Nucleus accumbens (tissue), 56 donors: Measurements from ENCODE around the gene APP.

Experiments used
- DNase-seq, 56 donors: peaks; one replicate each; lab custom pipeline; 2025; lab: John Stamatoyannopoulos, UW

Gene APP

GRCh38 chr21:26170471-26171257, at the start of gene APP:
APP (minus strand) TSS chr21:26170770; CDS start chr21:26170620, 150 bp downstream.
- peak in 55 of 56 donors; percentile 8 to 92 (median 81) for DNase-seq

- no peak for DNase-seq
These were observed 41.6 kb upstream of the APP start for GRCh38 chr21:26212220-26212619.

- no peak for DNase-seq
These were observed 40.0 kb upstream of the APP start for GRCh38 chr21:26210614-26211013.

- DNase-seq = no peak
These were observed 36.5 kb upstream of the APP start for GRCh38 chr21:26207021-26207420.

GRCh38 chr21:26199456-26199855, 28.9 kb upstream of the APP start:
- DNase-seq = no peak

GRCh38 chr21:26195708-26196107, 25.1 kb upstream of the APP start:
- no peak for DNase-seq

GRCh38 chr21:26194811-26195251, 24.3 kb upstream of the APP start:
- no peak for DNase-seq

- DNase-seq = no peak
These were observed 23.8 kb upstream of the APP start for GRCh38 chr21:26194326-26194725.

- DNase-seq = no peak
These were observed 21.0 kb upstream of the APP start for GRCh38 chr21:26191609-26192008.

- no peak for DNase-seq
These were observed 17.9 kb upstream of the APP start for GRCh38 chr21:26188422-26188821.

- no peak for DNase-seq
These were observed 14.9 kb upstream of the APP start for GRCh38 chr21:26185446-26185845.

- DNase-seq = no peak
These were observed 14.5 kb upstream of the APP start for GRCh38 chr21:26185021-26185420.

GRCh38 chr21:26179501-26179900, 8.9 kb upstream of the APP start:
- DNase-seq = no peak

GRCh38 chr21:26177746-26178426, 7.3 kb upstream of the APP start:
- DNase-seq = no peak

GRCh38 chr21:26177187-26177586, 6.6 kb upstream of the APP start:
- peak in 27 of 56 donors; percentile 2 to 61 (median 14) for DNase-seq

- peak in 9 of 56 donors; percentile 3 to 26 (median 12) for DNase-seq
These were observed 909 bp upstream of the APP start for GRCh38 chr21:26171258-26172100.

- peak in 52 of 56 donors; percentile 12 to 90 (median 68) for DNase-seq
These were observed 729 bp downstream of the APP start for GRCh38 chr21:26169611-26170470.

- DNase-seq = peak in 52 of 56 donors; percentile 7 to 90 (median 68)
These were observed 1.4 kb downstream of the APP start for GRCh38 chr21:26169061-26169610.

- no peak for DNase-seq
These were observed 2.2 kb downstream of the APP start for GRCh38 chr21:26168371-26168770.

GRCh38 chr21:26167593-26167992, 3.0 kb downstream of the APP start:
- no peak for DNase-seq
